Peyer's patch (tissue), 4 donors: ENCODE measurements around the gene MTNR1B.

Source experiments
- CTCF ChIP-seq, 6 experiments: fragments of 450-650 bp in 4 of 6; fragments of 200-600 bp in 2 of 6; sonication (generic) in 1 of 6; IDR thresholded peaks; one replicate each; pipeline ENCODE4 v1.5.1; 2017 to 2019; ENCODE audit warnings: antibody characterized with exemption in 6 of 6, mild to moderate bottlenecking in 3 of 6, moderate library complexity in 1 of 6
- POLR2A ChIP-seq, 2 donors: fragments of 450-650 bp; IDR thresholded peaks; one replicate each; pipeline ENCODE4 v1.5.1; 2017; ENCODE audit warnings: antibody characterized with exemption in 2 of 2, mild to moderate bottlenecking in 2 of 2, moderate library complexity in 2 of 2

GRCh38 chr11:92962446-92962845 is 7.0 kb upstream of the MTNR1B start:
- no peak for TF ChIP-seq POLR2A (IDR thresholded peaks at IDR 0.05)
- no peak for TF ChIP-seq CTCF (IDR thresholded peaks at IDR 0.05)
